ENCODE measurements around the gene SCAF1.
A peak's percentile ranks its signal among the peaks of the same experiment; 100 is the strongest.

SCAF1 gene

GRCh38 chr19:49646586-49646985 is 4.6 kb downstream of the SCAF1 start:
- DNase-seq (ENCODE audit: low spot score), result no peak

DNA sequence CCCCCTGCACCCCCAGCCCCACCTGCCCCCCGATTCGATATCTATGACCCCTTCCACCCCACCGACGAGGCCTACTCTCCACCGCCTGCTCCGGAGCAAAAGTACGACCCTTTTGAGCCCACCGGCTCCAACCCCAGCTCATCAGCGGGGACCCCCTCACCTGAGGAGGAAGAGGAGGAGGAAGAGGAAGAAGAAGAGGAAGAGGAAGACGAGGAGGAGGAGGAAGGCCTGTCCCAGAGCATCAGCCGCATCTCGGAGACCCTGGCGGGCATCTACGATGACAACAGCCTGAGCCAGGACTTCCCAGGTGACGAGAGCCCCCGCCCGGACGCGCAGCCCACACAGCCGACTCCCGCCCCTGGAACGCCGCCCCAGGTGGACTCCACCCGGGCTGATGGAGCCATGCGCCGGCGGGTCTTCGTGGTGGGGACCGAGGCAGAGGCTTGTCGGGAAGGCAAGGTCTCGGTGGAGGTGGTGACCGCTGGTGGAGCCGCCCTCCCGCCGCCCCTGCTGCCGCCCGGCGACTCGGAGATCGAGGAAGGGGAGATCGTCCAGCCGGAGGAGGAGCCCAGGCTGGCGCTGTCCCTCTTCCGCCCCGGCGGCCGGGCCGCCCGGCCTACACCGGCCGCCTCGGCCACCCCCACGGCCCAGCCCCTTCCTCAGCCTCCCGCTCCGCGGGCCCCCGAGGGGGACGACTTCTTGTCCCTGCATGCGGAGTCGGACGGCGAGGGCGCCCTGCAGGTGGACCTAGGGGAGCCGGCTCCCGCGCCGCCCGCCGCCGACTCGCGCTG is 9.2 kb downstream of the SCAF1 start:
- DNase-seq (ENCODE audit: low spot score), result no peak

DNA sequence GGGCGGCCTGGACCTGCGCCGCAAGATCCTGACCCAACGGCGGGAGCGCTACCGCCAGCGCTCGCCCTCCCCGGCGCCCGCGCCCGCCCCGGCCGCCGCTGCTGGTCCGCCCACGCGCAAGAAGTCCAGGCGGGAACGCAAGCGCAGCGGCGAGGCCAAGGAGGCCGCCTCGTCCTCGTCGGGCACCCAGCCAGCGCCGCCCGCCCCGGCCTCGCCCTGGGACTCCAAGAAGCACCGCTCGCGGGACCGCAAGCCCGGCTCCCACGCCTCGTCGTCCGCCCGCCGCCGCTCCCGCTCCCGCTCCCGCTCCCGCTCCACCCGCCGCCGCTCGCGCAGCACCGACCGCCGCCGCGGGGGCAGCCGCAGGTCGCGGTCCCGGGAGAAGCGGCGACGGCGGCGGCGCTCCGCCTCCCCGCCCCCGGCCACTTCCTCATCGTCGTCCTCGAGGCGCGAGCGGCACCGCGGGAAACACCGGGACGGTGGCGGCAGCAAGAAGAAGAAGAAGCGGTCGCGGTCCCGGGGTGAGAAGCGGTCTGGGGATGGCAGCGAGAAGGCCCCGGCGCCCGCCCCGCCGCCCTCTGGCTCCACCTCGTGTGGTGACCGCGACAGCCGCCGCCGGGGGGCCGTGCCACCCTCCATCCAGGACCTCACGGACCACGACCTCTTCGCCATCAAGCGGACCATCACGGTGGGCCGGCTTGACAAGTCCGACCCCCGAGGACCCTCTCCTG is 10.0 kb downstream of the SCAF1 start:
- DNase-seq (ENCODE audit: low spot score), result no peak

DNA sequence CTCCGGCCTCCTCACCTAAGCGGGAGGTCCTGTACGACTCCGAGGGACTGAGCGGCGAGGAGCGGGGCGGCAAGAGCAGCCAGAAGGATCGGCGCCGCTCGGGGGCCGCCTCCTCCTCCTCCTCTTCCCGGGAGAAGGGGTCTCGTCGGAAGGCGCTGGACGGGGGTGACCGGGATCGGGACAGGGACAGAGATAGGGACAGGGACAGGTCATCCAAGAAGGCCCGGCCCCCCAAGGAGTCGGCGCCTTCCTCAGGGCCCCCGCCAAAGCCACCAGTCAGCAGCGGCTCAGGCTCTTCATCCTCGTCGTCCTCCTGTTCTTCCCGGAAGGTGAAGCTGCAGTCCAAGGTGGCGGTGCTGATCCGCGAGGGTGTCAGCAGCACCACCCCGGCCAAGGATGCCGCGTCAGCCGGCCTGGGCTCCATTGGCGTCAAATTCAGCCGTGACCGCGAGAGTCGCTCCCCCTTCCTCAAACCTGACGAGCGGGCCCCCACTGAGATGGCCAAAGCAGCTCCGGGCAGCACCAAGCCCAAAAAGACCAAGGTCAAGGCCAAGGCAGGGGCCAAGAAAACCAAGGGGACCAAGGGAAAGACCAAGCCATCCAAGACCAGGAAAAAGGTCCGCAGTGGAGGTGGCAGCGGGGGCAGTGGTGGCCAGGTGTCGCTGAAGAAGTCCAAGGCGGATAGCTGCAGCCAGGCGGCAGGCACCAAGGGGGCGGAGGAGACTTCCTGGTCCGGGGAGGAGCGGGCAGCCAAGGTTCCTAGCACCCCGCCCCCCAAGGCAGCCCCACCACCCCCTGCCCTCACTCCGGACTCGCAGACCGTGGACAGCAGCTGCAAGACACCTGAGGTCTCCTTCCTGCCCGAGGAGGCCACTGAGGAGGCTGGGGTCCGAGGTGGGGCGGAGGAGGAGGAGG is 10.8 kb downstream of the SCAF1 start:
- no peak for DNase-seq (ENCODE audit: low spot score)

GRCh38 chr19:49653466-49653806 is 11.4 kb downstream of the SCAF1 start:
- DNase-seq (ENCODE audit: low spot score), result no peak

GRCh38 chr19:49654581-49654980 is 12.6 kb downstream of the SCAF1 start:
- DNase-seq (ENCODE audit: low spot score), result no peak

GRCh38 chr19:49655570-49656455 is 13.8 kb downstream of the SCAF1 start:
- no peak for DNase-seq (ENCODE audit: low spot score)

DNA sequence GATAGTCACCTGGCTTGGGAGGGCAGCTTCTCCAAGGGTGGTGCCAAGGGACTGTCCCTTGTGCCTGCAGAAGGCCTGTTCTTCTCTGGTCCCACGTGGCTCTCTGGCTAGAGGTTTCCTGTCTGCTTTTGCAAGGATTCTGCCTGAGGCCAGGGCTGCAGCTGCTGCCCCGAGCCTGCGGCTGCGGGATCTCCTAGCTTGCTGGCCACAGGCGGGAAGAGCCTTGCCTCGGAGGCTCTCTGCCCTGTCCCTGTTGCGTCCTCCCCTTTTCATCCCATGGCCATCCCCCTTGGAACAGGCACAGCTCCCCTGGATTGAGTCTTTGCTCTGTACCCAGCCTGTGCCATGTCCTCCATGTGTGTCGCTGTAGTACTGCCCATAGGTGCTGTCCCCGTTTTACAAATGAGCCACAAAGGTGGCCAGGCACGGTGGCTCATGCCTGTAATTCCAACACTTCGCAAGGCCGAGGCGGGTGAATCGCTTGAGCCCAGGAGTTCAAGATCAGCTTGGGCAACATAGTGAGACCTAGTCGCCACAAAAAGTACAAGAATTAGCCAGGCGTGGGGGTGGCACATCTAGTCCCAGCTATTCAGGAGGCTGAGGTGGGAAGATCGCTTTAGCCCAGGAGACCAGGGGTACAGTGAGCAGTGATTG is 14.6 kb downstream of the SCAF1 start:
- no peak for DNase-seq (ENCODE audit: low spot score)

DNA sequence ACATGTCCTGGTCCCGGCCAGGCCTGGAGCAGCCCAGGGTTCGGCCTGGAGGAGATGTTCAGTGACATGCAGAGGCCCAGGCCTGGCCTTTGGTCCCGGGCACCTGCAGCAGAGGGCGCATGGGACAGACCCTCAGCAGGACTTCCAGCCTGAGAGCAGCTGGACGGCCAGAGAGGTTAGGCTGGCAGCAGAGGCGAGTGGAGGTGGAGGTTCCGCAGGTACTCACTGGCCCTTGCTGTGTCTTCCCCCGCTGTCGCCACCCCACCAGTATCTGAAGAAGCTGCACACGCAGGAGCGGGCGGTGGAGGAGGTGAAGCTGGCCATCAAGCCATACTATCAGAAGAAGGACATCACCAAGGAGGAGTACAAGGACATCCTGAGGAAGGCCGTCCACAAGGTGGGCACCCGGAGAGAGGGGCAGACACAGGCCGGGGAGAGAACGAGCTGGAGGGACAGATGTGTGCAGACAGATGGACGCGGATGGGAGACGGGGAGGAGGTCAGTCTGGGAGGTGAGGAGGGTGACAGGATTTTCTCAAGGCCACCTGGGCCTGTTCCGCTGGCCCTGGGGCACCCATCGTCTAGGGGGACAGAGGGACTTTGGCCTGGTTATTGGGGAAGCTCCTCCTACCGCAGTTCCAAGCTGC is 15.6 kb downstream of the SCAF1 start:
- no peak for DNase-seq (ENCODE audit: low spot score)

DNA sequence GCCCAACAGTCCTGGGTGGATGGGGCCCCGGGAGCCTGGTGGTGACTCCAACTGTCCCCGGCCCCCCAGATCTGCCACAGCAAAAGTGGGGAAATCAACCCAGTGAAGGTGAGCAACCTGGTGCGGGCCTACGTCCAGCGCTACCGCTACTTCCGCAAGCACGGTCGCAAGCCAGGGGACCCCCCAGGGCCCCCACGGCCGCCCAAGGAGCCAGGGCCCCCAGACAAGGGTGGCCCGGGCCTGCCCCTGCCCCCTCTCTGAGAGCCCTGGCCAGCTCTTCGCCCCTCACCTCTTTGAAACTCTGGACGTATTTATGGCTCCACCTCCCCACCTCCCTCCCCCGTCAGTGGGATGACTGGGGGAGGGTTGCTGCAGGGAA is 16.1 kb downstream of the SCAF1 start:
- DNase-seq (ENCODE audit: low spot score), result no peak

GRCh38 chr19:49658566-49659442 is 16.8 kb downstream of the SCAF1 start:
- DNase-seq (ENCODE audit: low spot score), result no peak

- DNase-seq (ENCODE audit: low spot score), result no peak
Measured at GRCh38 chr19:49660338-49660961, 18.4 kb downstream of the SCAF1 start.

DNA sequence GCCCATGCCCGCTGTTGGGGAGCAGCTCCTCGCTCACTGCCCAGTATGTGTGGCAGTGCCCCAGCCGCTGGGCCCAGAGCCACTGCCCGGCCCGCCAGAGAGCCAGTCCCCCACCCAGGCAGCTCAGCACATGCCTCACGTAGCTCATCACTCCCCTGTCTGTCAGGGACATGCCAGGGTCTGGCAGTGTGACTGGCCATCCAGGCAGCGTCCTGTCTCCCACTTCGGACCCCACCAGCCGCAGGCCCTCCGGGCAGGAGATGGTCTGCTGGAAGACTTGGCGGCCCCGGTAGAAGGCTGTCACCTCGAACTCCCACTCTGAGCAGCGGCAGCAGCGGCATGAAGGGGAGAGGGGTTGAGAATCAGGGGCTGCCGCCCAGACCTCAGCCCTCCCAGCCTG is 20.0 kb downstream of the SCAF1 start:
- no peak for DNase-seq (ENCODE audit: low spot score)

- DNase-seq (ENCODE audit: low spot score), result no peak
Measured at GRCh38 chr19:49663224-49663623, 21.2 kb downstream of the SCAF1 start.

DNA sequence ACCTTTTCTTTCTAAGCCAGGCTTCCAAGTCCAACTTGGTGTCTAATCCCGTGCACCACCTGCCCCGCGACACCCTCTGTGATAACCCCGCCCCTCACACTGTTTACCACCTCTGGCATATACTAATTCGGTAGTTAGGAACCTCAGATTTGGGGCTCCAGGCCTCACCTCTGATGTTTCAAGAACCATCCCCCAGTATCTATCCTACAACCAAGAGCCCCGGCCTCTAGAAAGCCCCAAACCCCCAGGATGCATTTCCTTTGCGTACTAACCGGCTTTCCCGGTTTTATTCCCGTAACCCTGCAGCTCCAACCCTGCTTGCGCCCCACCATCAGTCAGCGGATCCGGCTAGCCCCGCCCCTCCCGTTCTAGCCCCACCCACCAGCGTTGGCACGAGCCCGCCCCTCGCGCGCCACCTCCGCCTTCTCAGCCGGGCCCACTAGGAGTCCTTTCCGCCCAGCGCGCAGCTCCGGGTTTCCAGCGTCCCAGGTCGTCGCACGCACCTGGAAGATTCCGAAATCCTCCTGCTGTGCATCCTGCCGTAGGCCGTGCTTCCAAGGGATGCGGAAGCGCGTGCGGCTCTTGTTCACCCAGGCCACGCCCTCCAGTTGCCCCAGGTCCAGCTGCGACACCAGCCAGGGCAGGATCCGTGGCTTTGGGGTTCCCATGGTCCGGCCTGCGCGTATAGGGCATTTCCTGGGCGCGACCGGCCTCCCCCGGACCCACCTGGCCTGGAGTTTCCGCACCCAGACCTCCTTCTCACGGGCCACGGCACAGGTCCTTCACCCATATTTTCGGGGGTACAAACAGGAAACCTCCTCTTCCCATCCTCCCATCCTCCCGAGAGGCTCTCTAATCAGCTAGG is 22.4 kb downstream of the SCAF1 start:
- peak; percentile 90 for DNase-seq (ENCODE audit: low spot score)

DNA sequence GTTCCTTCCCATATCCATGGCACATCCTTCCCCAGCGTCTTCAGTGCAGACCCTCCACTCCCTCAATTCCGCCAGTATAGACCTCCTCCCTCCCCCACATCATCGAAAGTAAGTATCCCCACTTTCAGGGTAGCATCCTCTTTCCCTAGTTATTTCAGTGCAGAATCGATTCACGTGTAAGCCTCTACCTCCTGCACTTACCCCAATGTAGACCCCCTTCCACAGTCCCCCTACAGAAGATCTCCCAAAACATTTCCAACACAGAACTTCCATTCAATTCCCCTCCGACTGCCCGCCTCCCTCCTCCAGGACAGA is 23.0 kb downstream of the SCAF1 start:
- DNase-seq (ENCODE audit: low spot score), result no peak

GRCh38 chr19:49665351-49666119 is 23.5 kb downstream of the SCAF1 start, which contains the start of the genes BCL2L12 and IRF3:
Gene BCL2L12 (plus strand): TSS chr19:49665933. CDS start chr19:49666693, 760 bp downstream.
Gene IRF3 (minus strand): TSS chr19:49665857. CDS start chr19:49664838, 1,019 bp downstream.
- peak; percentile 98 for DNase-seq (ENCODE audit: low spot score)

Data from germinal center (tissue), 1 donor.